IMR-90 (cell line): ENCODE measurements around the gene ENAH. TPM values are rescaled to one million over a fixed set of nuclear protein-coding genes. Genes with fewer than 3 reads are reported as not detected.

ENCODE experiments used
- ATAC-seq: fragments of 200-7000 bp; cut with Tn5 transposase; 2 replicates; pipeline ENCODE4 v1.9.1; 2020; ENCODE audit warnings: low read depth, mild to moderate bottlenecking, moderate library complexity
- BruUV-seq: library from RNA; stranded (reverse); fragments of 400-500 nt; replicated peaks from 2 replicates; lab custom pipeline; 2021; lab: Mats Ljungman, UMichigan
- CTCF ChIA-PET: fragments of 300-600 bp; formaldehyde crosslinking; extraction: SDS; loops from one replicate; lab custom pipeline; 2021; ENCODE audit warnings: antibody characterized with exemption; lab: Yijun Ruan, JAX
- POLR2A ChIA-PET: fragments of 300-600 bp; sonication (Branson Sonifier 250); formaldehyde crosslinking; loops from one replicate; lab custom pipeline; 2022; ENCODE audit warnings: antibody characterized with exemption; ENCODE audit not compliant: unreplicated experiment; lab: Charles Lee
- DNase-seq: peaks from one replicate; pipeline ENCODE4 v3.0.0; 2013
- H2AFZ ChIP-seq: replicated peaks from 2 replicates; pipeline ENCODE3; 2013; ENCODE audit warnings: low read length, mild to moderate bottlenecking; ENCODE audit not compliant: poor library complexity
- H2AK5ac ChIP-seq: 2 replicates; pipeline ENCODE4 v1.6.1; 2013; ENCODE audit warnings: low read depth, low read length, inconsistent platforms
- H2AK9ac ChIP-seq: replicated peaks from 2 replicates; pipeline ENCODE3; 2013; ENCODE audit warnings: mild to moderate bottlenecking, low read depth, low read length, moderate library complexity; ENCODE audit not compliant: poor library complexity
- H2BK120ac ChIP-seq: 2 replicates; pipeline ENCODE4 v1.6.1; 2013; ENCODE audit warnings: low read depth, low read length, inconsistent platforms
- H2BK15ac ChIP-seq: 3 replicates; pipeline ENCODE4 v1.6.1; 2013; ENCODE audit warnings: low read depth, low read length, inconsistent platforms
- H2BK20ac ChIP-seq: 2 replicates; pipeline ENCODE4 v1.6.1; 2013; ENCODE audit warnings: low read depth, mild to moderate bottlenecking, inconsistent platforms, low read length, moderate library complexity
- H2BK5ac ChIP-seq: 2 replicates; pipeline ENCODE4 v1.6.1; 2013; ENCODE audit warnings: mild to moderate bottlenecking, low read depth, low read length, inconsistent platforms; ENCODE audit not compliant: poor library complexity, severe bottlenecking
- H3K14ac ChIP-seq: replicated peaks from 2 replicates; pipeline ENCODE4 v1.6.1; 2013; ENCODE audit warnings: low read depth, low read length, inconsistent platforms
- H3K18ac ChIP-seq: 2 replicates; pipeline ENCODE4 v1.6.1; 2013; ENCODE audit warnings: low read depth, low read length, control low read depth
- H3K23ac ChIP-seq: 2 replicates; pipeline ENCODE4 v1.6.1; 2013; ENCODE audit warnings: low read depth, low read length, inconsistent platforms
- H3K27ac ChIP-seq: 2 replicates; pipeline ENCODE4 v1.5.1; 2013; ENCODE audit warnings: mild to moderate bottlenecking, control low read depth, low read length; ENCODE audit not compliant: insufficient read depth
- H3K27me3 ChIP-seq: 2 replicates; pipeline ENCODE4 v1.6.1; 2013; ENCODE audit warnings: low read length; ENCODE audit not compliant: control insufficient read depth, insufficient read depth
- H3K36me3 ChIP-seq: 2 replicates; pipeline ENCODE4 v1.6.1; 2013; ENCODE audit warnings: low read length, mixed read lengths; ENCODE audit not compliant: control insufficient read depth, insufficient read depth
- H3K4ac ChIP-seq: 2 replicates; pipeline ENCODE4 v1.6.1; 2013; ENCODE audit warnings: low read depth, low read length, inconsistent platforms
- H3K4me1 ChIP-seq: 2 replicates; pipeline ENCODE4 v1.6.1; 2013; ENCODE audit warnings: low read length, mixed read lengths; ENCODE audit not compliant: control insufficient read depth, insufficient read depth
- H3K4me2 ChIP-seq: 2 replicates; pipeline ENCODE4 v1.6.1; 2013; ENCODE audit warnings: low read depth, mild to moderate bottlenecking, control low read depth, low read length, moderate library complexity
- H3K4me3 ChIP-seq: 2 replicates; pipeline ENCODE4 v1.5.1; 2013; ENCODE audit warnings: low read depth, mild to moderate bottlenecking, control low read depth, low read length, moderate library complexity; ENCODE audit not compliant: insufficient read depth
- H3K56ac ChIP-seq: 2 replicates; pipeline ENCODE4 v1.6.1; 2013; ENCODE audit warnings: low read length, inconsistent platforms; ENCODE audit not compliant: insufficient read depth; ENCODE audit errors: extremely low read depth
- H3K79me1 ChIP-seq, 2 experiments: 2 replicates each; pipeline ENCODE4 v1.6.1; 2013; ENCODE audit warnings: low read length in 2 of 2, inconsistent platforms in 1 of 2, low read depth in 1 of 2
- H3K9ac ChIP-seq: 2 replicates; pipeline ENCODE4 v1.6.1; 2013; ENCODE audit warnings: low read depth, low read length, control low read depth
- H3K9me1 ChIP-seq: 2 replicates; pipeline ENCODE4 v1.6.1; 2013; ENCODE audit warnings: low read length, inconsistent platforms; ENCODE audit not compliant: insufficient read depth
- H3K9me3 ChIP-seq: 2 replicates; pipeline ENCODE4 v1.6.1; 2013; ENCODE audit warnings: low read length; ENCODE audit not compliant: control insufficient read depth, insufficient read depth
- H4K20me1 ChIP-seq: 2 replicates; pipeline ENCODE4 v1.6.1; 2013; ENCODE audit warnings: low read length, inconsistent platforms; ENCODE audit not compliant: insufficient read depth
- H4K5ac ChIP-seq: 2 replicates; pipeline ENCODE4 v1.6.1; 2013; ENCODE audit warnings: mild to moderate bottlenecking, low read depth, low read length, control low read depth
- H4K8ac ChIP-seq, 2 experiments: 2 replicates each; pipeline ENCODE4 v1.6.1; 2013; ENCODE audit warnings: low read depth in 2 of 2, low read length in 2 of 2, control low read depth in 1 of 2, inconsistent platforms in 1 of 2
- H4K91ac ChIP-seq: 2 replicates; pipeline ENCODE4 v1.6.1; 2013; ENCODE audit warnings: low read depth, low read length, inconsistent platforms; ENCODE audit not compliant: insufficient read depth
- BHLHE40 ChIP-seq: fragments of 150-350 bp; IDR thresholded peaks from 2 replicates; pipeline ENCODE4 v1.6.1; 2016; ENCODE audit warnings: mild to moderate bottlenecking, low read depth, low read length
- FOS ChIP-seq: fragments of 150-350 bp; IDR thresholded peaks from 2 replicates; pipeline ENCODE4 v1.6.1; 2016; ENCODE audit warnings: low read depth, low read length
- POLR2A ChIP-seq: IDR thresholded peaks from 2 replicates; pipeline ENCODE4 v1.6.1; 2012; ENCODE audit warnings: mild to moderate bottlenecking, low read depth, low read length
- RCOR1 ChIP-seq: IDR thresholded peaks from 2 replicates; pipeline ENCODE4 v1.6.1; 2012; ENCODE audit warnings: mild to moderate bottlenecking, low read length, improper control_type of control experiment; ENCODE audit not compliant: insufficient replicate concordance
- WGBS, 2 experiments: methylation state at CpG; one replicate each; pipeline versions ENCODE4 v1.1.5 to v1.1.7; 2013; ENCODE audit warnings: missing lambda C conversion rate in 2 of 2; ENCODE audit not compliant: insufficient read length in 1 of 2; ENCODE audit errors: extremely low coverage in 2 of 2; 5-methylcytosine and 5-hydroxymethylcytosine counted together
- dilution Hi-C: fragments of 300-500 bp; cut with HindIII; formaldehyde crosslinking; loops from one replicate; pipeline ENCODE4 v1.14.3; 2018; ENCODE audit warnings: low sequenced_read_pairs; ENCODE audit not compliant: unreplicated experiment
- in situ Hi-C: fragments of 300-500 bp; cut with MboI; formaldehyde crosslinking; loops from 3 replicates; pipeline ENCODE4 v1.14.3; 2019; ENCODE audit warnings: low sequenced_read_pairs, inconsistent platforms, mixed read lengths
- intact Hi-C: fragments of 100-400 bp; cut with micrococcal nuclease; formaldehyde crosslinking; loops from 2 replicates; pipeline ENCODE4 v1.10.0; 2022
- polyA plus RNA-seq, 3 experiments: library from polyadenylated mRNA; depleted of rRNA; stranded (reverse); fragments of >200 nt; gene quantifications; 2 replicates each; pipeline ENCODE4 v1.2.3, GENCODE V29; 2012; ENCODE audit warnings: low replicate concordance in 1 of 3
- total RNA-seq: library from RNA; depleted of rRNA; stranded (reverse); fragments of >200 nt; gene quantifications from 2 replicates; pipeline ENCODE4 v1.2.3, GENCODE V29; 2012
- TF ChIP-seq, protein P1 (sequence below): fragments of 150-350 bp; IDR thresholded peaks from 2 replicates; pipeline ENCODE4 v1.6.1; 2017; ENCODE audit warnings: mild to moderate bottlenecking, antibody characterized with exemption, low read length, low read depth

Gene ENAH
- total and polyA plus RNA-seq, 2 of the 4 experiments (the other 2 are of a cell fraction) = 61.3 to 86.9 TPM

DNA sequence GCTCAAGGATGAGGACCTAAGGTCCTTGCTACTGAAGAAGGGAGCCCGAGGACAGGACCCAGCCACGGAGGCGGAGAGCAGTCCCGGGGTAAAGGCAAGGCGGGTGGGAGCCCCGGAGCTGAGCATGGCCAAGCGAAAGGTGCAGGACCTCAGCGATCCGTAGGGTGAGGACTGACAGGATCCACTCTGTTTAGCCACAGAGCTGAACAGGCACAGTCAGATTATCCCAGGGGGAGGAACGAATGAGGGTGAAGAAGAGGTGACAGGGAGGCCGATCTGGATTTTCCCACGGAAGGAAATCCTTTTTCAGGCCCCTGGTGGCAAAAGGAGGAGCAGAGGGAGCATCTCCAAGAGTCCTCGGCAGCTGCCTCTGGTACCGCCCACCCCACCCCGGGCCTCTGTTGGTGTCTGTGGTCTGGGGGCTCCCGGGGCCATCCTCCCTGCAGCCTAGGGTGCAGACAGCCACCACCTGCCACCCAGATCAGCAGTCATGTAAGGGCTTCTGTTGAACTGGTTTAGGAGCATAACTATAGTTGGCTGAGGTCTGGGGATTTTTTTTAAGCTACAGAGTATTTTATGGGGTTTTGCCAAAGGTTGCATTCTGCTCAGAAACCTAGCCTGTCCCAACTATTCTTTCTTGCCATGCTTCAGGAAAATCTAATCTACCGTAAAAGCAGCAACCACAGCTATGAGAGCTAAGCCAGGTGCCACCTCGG lies 192.7 kb downstream of the ENAH start:
- Histone ChIP-seq H2AK5ac (peak overlapping the region; percentile 11; the same call in 1 of the 2 replicates), H3K79me1 (no peaks in the 10 kb centered on the region), H3K14ac (no peak overlapping the region), H3K23ac (no peak overlapping the region), H3K4ac (peak overlapping the region; percentile 37; the same call in 1 of the 2 replicates), H2AK9ac (no peak overlapping the region), H3K27me3 (0 out of 2 replicates have a peak, but pooled peaks cover 1% of the 10 kb centered on the region), H3K27ac (no peak overlapping the region), H3K4me2 (no peak overlapping the region; the same call in 1 of the 2 replicates), H4K5ac (no peak overlapping the region), H2BK120ac (no peak overlapping the region), H4K8ac (no peak overlapping the region), H3K9me3 (no peaks in the 10 kb centered on the region), H2BK20ac (no peak overlapping the region; the same call in 1 of the 2 replicates), H3K4me1 (peaks cover 14% of the 10 kb centered on the region), H3K9me1 (peaks cover 12% of the 10 kb centered on the region), H4K20me1 (no peaks in the 10 kb centered on the region; the same call in 1 of the 2 replicates), H2BK15ac (peak overlapping the region; percentile 15; the same call in 1 of the 3 replicates), H3K9ac (no peak overlapping the region), H3K36me3 (no peaks in the 10 kb centered on the region), H3K18ac (no peak overlapping the region), H2AFZ (peak overlapping the region; percentile 71), H3K4me3 (no peak overlapping the region), H3K56ac (no peak overlapping the region), H2BK5ac (no peak overlapping the region), H4K91ac (no peak overlapping the region)
- DNase-seq (no peak), ATAC-seq (peak; percentile 8)
- POLR2A ChIA-PET = no interaction called here
- intact Hi-C loops (no loop called here), in situ Hi-C loops (no loop called here), dilution Hi-C loops (loop anchor here (25.0 kb wide), 1 partner anchor 527 kb away; the partner anchor contains the start of gene SDE2)
- TF ChIP-seq RCOR1 (no peak), POLR2A (no peak), FOS (no peak), BHLHE40 (no peak)
- TF ChIP-seq, protein P1, sequence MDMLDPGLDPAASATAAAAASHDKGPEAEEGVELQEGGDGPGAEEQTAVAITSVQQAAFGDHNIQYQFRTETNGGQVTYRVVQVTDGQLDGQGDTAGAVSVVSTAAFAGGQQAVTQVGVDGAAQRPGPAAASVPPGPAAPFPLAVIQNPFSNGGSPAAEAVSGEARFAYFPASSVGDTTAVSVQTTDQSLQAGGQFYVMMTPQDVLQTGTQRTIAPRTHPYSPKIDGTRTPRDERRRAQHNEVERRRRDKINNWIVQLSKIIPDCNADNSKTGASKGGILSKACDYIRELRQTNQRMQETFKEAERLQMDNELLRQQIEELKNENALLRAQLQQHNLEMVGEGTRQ = no peak
- CTCF ChIA-PET = interaction anchor here (2.3 kb wide), 1 partner anchor 15 kb away, joined by 6 read pairs; no protein-coding TSS in a partner anchor
- BruUV-seq = no TSS peak
- 66% methylated on average over 8 of the region's 18 CpGs; no CpG with 5 or more reads in 1 of the 2 experiments for WGBS, 2 experiments
